Activated CD4-positive, alpha-beta T cell treated with anti-CD3 and anti-CD28 coated beads, Interleukin-2, amount 50 U/mL, for 16 hours (primary cell): Measurements from ENCODE around the gene ZNF23.

Source experiments
- DNase-seq: peaks from one replicate; pipeline ENCODE4 v3.0.0-alpha.2; 2020

Gene ZNF23

GRCh38 chr16:71464231-71464630 is 2.2 kb upstream of the ZNF23 start:
- no peak for DNase-seq

DNA sequence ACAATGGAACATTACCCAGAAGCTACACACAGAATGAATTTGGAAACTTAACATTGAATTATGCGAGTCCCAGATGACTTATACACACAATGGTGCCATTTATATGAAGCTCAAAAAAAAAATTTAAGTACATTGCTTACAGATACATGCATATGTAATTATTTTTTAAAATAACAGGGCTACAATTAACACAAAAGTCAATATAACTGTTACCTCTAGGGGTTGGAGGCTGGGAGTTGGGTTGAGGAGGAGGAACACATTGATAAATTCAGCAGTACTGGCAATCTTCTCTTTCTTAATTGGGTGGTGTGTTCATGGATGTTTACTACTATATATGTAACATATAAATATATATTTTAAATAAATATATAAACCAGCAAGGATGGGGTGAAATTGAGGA is 1.1 kb downstream of the ZNF23 start:
- DNase-seq: no peak

- DNase-seq: no peak
These were observed 1.8 kb downstream of the ZNF23 start for GRCh38 chr16:71460236-71460635.

DNA sequence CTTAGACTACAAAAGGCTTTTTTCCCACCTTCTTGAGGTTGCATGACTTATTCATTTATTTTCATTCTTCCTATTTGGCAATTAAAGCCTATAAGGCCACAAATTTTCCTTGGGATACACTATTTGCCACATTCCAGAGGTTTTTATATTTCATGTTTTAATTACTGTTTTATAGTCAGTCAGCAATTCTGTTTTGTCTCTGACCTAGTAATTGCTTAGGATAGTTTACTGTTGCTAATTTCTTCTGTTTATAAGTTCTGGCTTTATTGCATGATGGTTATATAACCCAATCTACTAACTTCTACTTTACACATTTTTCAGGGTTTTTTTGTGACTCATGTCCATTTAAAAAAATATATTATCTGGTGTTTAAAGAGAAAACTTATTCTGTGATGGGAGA is 2.5 kb downstream of the ZNF23 start:
- DNase-seq: no peak

DNA sequence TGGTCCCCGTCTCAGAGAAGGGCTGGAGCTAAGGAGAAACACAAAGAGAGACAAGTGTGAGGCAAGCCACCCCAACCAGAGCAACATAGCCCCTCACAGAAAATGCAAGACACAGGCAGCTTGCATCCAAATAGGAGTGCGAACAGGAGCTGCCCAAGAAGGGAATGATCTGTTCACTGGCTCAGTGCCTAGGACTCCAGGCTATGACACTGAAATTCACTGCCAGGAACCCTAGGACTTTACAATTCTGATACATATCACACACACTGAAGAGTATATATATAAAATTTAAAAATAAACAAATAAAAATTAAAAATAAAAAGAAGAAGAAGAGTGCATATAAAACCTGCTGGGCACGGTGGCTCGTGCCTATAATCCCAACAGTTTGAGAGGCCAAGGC is 5.2 kb downstream of the ZNF23 start:
- DNase-seq: no peak

DNA sequence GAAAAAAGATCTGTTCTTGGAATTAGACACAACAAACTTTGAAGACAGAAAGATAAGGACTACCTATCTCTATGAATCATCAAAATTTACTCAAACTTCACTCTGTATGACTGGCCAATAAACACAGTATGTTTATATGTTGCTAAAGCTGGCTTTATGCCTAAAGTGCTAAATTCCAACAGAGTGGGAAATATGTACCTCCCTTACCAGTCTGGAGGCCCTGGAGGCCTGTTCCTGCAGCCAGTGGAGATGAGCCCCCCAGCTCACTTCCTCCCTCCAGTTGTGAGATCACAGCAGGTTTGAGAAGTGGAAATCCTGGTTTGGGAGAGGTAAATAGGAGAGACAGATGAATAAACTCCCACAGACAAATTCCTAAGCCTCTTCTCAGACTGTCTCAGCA is 9.0 kb downstream of the ZNF23 start:
- DNase-seq: no peak

DNA sequence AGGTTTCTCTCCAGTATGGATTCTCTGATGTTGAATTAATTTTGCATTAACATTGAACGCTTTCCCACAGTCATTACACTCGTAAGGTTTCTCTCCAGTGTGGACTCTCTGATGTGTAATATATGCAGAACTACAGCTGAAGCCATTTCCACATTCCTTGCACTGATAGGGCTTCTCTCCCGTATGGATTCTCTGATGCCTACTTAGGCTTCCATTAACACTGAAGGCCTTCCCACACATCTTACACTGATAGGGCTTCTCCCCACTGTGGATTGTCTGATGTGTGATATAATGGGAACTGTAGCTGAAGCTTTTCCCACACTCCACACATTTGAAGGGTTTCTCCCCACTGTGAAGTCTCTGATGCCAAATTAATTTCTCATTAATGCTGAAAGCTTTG is 13.0 kb downstream of the ZNF23 start:
- DNase-seq: no peak

DNA sequence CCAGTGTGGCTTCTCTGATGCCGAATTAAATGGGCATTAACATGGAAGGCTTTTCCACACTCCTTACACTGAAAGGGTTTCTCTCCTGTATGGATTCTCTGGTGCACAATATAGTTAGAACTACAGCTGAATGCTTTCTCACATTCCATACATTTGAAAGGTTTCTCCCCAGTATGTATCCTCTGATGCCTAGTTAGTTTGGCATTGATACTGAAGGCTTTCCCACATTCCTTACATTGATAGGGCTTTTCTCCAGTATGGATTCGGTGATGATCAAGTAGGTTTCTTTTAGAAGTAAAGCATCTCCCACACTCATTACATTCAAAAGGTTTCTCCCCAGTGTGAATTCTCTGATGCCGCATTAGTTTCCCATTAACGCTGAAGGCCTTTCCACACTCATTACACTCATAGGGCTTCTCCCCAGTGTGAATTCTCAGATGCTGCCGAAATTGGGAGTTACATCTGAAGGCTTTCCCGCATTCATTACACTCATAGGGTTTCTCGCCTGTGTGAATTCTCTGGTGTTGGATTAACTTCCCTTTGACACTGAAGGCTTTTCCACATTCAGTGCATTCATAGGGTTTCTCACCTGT is 13.7 kb downstream of the ZNF23 start:
- DNase-seq: no peak

- no peak for DNase-seq
These were observed 18.3 kb downstream of the ZNF23 start for GRCh38 chr16:71443714-71444113.

GRCh38 chr16:71442051-71442440 is 20.0 kb downstream of the ZNF23 start, which contains the start of gene TLE7:
Gene TLE7 (minus strand): TSS chr16:71442054. CDS start chr16:71433324, 8,730 bp downstream.
- no peak for DNase-seq

- no peak for DNase-seq
These were observed 20.5 kb downstream of the ZNF23 start for GRCh38 chr16:71441348-71442050.

DNA sequence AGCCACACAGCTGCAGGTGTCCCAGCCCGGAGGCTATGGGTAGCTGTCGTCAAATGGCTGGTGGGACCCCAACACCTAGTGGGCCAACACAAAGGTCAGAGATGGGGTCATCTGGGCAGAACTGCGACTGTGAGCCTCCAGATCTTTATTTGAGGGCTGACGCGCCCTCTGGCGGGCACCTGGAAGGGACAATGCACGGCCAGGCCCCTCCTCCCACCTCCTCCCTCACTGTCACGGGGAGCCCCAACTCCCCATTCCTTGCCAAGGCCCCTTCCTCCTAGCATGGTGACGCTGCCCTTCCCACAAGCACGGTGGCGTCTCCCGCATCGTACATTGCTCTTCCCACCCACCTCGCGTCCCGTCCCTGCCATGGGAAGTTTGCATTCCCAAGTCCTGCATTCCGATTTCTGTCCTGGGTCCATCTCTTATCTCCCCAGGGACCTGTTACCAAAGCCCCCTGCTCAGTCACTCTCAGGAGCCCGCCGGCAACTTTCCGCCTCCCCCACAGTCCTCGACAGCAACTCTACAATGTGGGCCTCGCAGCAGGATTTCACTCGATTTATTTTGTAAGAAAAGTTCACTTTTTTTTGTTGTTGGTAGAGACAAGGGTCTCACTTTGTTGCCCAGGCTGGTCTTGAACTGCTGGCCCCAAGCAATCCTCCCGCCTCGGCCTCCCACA is 21.2 kb downstream of the ZNF23 start:
- no peak for DNase-seq

DNA sequence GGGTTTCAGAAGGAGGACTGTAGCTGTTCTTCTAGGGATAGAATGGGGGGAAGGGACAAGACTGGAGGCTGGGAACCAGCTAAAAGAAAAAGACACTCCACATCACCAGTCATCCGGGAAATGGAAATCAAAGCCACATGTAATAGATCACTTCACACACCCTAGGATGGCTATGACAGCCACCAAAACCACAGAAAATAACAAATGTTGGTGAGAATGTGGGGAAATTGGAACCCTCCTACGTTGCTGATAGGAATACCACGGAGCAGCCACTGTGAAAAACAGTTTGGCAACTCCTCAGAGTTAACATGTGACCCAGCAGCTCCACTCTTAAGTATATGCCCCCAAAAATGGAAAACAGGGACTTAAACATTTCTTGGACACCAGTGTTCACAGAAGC is 22.5 kb downstream of the ZNF23 start:
- no peak for DNase-seq

GRCh38 chr16:71436473-71436872 is 25.6 kb downstream of the ZNF23 start:
- DNase-seq: no peak

- no peak for DNase-seq
These were observed 29.1 kb downstream of the ZNF23 start for GRCh38 chr16:71432906-71433305.

DNA sequence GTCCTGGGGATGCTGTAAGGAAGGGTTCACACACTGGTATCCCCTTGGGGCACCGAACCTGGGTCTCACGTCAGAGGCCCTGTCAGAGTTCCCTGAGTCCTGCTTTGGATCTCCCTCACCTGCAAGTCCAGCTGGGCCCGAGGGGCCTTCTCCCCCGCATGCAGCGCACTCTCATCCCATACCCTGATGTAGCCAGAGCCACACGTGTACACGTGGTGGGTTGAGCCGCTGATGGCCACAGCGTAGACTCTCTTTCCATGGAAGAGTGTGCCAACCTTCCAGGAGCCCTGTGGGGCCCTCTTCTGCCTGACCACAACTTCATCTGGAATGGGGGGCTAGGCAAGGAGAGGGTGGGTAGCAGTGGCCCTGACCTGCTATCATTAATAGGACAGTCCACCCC is 30.1 kb downstream of the ZNF23 start:
- DNase-seq: no peak

DNA sequence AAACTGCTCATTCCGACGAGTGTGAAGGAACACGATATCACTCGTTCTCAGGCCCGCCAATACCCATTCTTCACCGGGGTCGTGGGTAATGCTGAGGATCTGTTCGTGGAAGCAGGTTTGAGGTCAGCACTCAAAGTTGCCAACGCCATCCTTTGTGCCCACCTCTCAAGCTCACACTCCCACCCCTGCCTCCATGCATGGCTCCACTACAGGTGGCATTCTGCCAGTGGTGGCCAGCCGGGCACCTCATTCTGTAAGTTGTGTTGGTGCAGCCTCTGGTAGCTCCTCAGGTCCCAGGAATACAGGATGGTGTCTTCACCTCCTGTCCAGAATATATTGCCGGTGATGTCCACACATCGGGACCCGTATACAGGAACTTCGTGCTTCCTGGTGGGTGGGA is 30.9 kb downstream of the ZNF23 start:
- no peak for DNase-seq

DNA sequence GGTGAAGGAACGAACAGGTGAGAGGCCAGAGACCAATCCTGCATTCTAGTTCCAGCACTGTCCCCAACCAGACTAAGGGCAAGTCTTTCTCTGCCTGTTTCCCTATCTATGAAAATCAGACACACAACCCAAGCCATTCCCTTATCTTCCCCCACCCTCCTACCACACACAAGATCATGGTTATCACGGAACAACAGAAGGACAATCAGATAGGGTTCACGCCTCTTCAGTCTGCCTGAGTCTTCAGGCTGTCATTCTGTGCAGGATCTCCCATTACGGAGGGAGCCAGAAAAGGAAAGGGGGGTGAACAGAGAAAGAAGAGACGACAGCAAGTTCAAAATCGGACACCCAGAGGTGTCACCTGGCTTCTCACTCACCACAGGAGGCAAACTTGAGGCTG is 31.3 kb downstream of the ZNF23 start:
- DNase-seq: no peak

GRCh38 chr16:71429581-71429980 is 32.5 kb downstream of the ZNF23 start:
- no peak for DNase-seq

DNA sequence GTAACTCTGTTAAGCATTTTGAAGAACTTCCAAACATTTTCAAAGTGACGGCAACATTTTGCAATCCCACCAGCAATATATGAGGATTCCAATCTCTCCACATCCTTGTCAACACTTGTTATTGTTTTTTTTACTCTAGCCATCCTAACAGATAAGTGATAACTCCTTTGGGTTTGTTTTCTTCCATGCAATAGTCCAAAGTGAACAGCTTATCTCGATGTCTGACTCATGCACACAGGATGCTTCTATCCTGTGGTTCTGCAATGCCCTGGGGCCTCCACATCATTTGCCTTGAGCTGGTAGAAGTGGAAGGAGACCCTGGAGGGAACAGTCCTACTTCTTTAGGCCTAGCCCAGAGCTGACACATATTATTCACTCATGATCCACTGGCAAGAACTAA is 33.2 kb downstream of the ZNF23 start:
- no peak for DNase-seq

DNA sequence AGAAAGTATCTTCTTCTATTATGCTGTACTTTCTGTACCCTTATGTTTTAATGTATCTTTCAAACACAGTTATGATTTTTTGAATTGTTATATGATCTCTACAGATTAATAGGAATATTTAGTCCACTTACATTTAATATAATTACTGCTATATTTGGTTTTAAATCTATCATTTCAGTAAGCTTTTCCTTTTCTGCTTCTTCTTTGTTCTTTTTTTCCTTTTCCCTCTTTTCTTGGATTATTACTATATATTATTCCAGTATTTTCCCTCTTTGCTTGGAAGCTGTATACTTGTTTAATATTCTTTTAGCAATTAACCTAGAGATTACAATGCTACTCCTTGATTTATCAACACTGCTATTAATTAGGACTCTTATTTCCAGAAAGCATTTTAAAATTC is 33.7 kb downstream of the ZNF23 start:
- DNase-seq: no peak

- no peak for DNase-seq
These were observed 35.0 kb downstream of the ZNF23 start for GRCh38 chr16:71426880-71427615.

DNA sequence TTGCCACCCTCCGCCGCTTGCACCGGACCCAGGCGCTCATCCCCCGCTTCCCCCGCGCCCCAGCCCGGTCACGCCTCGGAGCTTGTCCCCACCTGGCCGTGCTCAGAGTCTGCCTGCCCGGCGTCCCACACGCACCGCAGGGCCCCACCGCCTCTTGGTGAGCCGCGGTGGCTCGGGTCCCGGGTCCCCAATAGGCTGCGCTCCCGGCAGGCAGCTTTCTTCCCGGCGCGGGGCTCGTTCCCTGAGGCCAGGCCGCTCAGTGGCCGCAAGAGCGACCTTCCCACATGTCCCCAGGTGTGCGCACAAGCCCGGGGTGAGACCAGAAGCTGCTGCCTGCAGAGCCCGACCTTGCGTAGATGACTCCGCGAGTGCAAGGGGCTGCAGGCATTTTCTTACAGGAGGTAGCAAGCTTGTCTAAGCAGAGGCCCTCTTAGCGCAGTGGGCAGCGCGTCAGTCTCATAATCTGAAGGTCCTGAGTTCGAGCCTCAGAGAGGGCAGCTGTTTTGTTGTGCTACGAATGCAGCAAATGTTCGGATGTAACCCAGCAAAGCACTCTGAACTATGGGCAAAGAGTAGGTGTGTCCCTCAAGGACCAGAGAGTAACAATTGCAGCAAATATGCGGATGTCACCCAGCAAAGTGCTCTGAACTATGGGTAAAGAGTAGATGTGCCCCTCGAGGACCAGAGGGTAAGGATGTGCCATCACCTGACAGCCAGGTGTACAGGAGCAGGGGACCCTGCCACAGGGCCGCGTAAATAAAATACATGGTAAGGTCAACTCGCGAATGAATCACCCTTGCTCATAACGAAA is 35.8 kb downstream of the ZNF23 start:
- DNase-seq: peak; percentile 82
